MG63 (cell line): Measurements from ENCODE around the gene CACNA1I. TPM values are rescaled to one million over a fixed set of nuclear protein-coding genes. Genes with fewer than 3 reads are reported as not detected.

Source experiments
- DNase-seq: peaks from one replicate; pipeline ENCODE4 v3.0.0-alpha.2; 2020
- H3K27me3 ChIP-seq: fragments of 250-450 bp; sonication (Bioruptor Pico); 2 replicates; pipeline ENCODE4 v1.5.1; 2020; ENCODE audit warnings: mild to moderate bottlenecking, moderate library complexity
- H3K36me3 ChIP-seq: fragments of 250-450 bp; sonication (Bioruptor Pico); 2 replicates; pipeline ENCODE4 v1.5.1; 2020; ENCODE audit warnings: mild to moderate bottlenecking, moderate library complexity
- H3K4me3 ChIP-seq: fragments of 250-450 bp; sonication (Bioruptor Pico); 2 replicates; pipeline ENCODE4 v1.5.1; 2020; ENCODE audit warnings: mild to moderate bottlenecking, moderate library complexity
- H3K9me3 ChIP-seq: fragments of 250-450 bp; sonication (Bioruptor Pico); 2 replicates; pipeline ENCODE4 v1.5.1; 2020; ENCODE audit warnings: mild to moderate bottlenecking, moderate library complexity
- total RNA-seq: library from RNA; depleted of rRNA; stranded (reverse); fragments of >200 nt; shearing (Covaris generic); gene quantifications from 2 replicates; pipeline ENCODE4 v1.2.3, GENCODE V29; 2014; ENCODE audit warnings: low replicate concordance

Gene CACNA1I
- total RNA-seq, 1 experiment from 2014 or later = not detected

DNA sequence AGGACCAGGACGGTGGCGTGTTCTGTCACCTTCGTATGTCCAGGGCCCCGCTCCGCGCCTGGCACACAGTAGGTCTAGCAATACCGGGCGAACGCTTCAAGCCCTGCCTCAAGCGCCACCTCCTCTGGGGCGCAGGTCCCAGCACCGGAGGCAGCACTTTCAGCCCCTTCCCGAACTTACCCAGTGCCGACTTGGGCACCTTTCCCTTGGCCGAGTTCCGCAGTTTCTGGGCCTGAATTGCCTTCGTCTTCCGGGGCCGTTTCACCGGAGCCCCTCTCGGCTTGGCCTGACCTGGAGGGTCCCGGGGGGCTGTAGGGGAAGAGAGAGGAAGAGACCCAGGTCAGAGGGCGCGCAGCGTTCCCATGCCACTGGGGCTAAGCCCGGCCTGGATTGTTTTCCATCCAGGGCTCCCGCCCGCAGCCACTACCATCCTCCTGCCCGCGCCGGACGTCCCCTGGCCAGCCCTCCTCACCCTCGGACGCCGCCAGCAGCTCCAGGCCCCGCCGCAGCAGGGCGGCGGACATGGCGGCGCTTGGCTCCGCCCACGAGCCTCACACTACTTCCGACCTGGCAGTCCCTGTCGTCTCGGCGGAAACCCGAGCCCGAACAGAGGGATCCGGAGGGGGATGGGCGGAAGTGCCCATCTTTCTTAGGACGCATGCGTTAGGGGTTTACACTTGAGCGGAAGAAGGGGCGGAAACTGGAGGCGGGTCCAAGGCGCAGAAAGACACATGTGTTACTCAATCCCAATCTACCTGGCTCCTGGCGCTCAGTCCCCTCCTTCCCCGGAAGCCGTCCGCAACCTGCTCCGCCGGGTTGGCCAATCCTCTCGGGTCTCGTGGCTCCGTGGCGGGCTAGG is 38.1 kb upstream of the CACNA1I start, which contains the start of gene RPS19BP1:
Gene RPS19BP1 (minus strand): TSS at position 534 of the 859 bp plus-strand sequence. CDS start 10 bp downstream, at position 524.
- Histone ChIP-seq H3K9me3 (no peaks in the 10 kb centered on the region), H3K36me3 (peaks cover 37% of the 10 kb centered on the region), H3K27me3 (no peaks in the 10 kb centered on the region), H3K4me3 (peak within 1 kb of the TSS; percentile 86)
- peak; percentile 98 for DNase-seq

DNA sequence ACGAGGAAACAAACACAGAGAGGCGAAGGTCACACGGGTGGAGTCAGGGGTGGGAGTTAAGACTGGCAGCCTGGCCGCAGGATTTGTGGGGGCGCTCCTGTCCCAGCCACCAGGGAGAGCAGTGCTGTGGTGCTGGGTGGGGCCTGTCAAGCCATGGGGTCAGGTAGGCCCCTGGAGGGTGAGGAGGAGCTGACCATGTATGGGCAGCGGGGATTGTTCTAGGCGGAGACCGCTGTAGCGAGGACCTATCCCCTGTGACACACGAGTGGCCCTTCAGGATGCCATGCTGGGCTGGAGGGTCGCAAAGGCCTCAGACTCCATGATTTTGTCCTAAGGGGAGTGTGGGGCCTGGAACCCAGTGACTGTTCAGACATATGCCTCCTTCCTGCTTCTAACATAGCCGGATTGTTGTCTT is 36.5 kb upstream of the CACNA1I start:
- H3K27me3 ChIP-seq = no peaks in the 10 kb centered on the region
- no peak overlapping the region for H3K4me3 ChIP-seq
- H3K36me3 ChIP-seq = peaks cover 23% of the 10 kb centered on the region
- no peaks in the 10 kb centered on the region for H3K9me3 ChIP-seq
- DNase-seq = no peak

DNA sequence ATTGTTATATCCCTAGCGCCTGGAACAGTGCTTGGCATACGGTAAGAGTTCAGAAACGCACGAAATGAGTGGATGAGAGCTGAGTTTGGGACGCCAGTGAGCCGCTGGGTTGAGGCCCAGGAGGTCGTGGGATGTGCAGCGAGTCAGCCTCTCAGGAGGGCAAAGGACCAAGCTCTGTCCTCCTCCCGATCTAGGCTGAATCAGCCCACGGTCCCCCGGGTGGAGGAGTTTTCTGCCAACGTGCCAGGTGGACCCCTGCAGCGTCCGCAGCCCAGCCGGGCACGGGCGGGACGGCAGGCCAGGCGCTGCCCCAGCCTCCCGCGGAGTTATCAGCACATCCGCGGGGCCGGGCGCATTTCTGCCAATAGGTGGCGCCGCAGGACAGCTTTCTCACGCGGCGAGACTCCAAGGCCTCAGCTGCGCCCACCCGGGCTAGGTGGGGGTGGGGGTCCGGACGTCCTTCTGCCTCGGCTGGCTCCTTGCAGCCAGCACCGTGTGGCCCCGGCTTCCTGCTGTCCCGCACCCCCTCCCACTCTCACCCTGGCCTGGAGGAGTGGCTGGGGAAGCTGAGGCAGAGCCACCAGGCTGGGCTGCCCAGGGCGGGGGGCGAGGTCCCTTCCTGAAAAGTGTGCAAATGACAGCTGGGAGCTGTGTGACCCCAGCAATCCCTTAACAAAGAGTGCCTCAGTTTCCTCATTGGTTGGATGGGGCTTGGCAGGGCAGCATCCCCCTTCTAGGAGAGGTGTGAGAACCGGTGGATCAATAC is 35.8 kb upstream of the CACNA1I start:
- peak; percentile 75 for DNase-seq
- no peaks in the 10 kb centered on the region for H3K9me3 ChIP-seq
- peaks cover 16% of the 10 kb centered on the region for H3K36me3 ChIP-seq
- no peak overlapping the region for H3K4me3 ChIP-seq
- H3K27me3 ChIP-seq = no peaks in the 10 kb centered on the region

DNA sequence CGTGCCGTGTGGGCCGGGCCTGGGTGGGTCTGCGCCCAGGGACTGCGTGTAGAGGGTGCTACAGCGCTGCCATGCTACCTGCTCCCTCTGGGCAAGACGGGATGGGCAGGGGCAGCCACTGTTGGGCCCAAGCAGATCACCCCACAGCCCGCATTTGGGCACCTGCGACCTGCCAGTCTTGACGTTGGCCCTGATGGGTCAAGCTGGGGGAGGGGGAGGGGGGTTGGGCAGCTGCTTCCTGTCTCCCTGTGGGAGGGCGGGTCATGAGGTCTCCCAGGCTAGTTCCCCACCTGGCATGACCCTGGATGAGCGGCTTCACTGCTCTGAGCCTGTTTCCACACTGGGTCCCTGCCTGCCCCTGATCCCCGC is 35.2 kb upstream of the CACNA1I start:
- Histone ChIP-seq H3K27me3 (no peaks in the 10 kb centered on the region), H3K9me3 (no peaks in the 10 kb centered on the region), H3K4me3 (no peak overlapping the region), H3K36me3 (peaks cover 11% of the 10 kb centered on the region)
- no peak for DNase-seq

DNA sequence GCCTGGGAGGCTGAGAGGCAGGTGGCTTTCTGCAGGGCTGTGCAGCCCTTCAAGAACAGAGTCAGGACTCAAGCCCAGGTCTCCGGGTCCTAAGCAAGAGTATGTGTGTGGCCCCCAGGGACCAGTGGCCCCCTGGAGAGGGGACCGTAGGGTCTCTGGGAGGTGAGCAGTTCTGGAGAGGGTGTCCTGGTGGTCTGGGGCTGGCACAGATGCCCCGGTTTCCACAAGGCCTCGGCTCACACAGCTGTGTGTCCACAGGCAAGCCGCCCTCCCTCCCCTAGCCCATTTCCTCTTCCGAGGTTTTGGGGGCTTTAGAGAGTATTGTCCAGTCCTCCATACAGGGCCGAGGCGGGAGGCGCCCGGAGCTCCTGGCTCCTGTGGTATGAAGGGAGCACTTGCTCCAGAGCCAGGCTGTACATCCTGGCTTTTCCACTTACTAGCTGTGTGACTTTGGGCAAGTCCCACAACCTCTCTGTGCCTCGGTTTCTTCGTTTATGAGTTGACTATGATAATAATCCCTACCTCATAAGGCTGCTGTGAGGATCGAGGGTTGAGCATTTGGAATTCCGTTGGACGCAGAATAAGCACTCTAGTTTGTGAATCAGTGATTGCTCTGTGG is 34.6 kb upstream of the CACNA1I start:
- H3K27me3 ChIP-seq = no peaks in the 10 kb centered on the region
- no peak for DNase-seq

DNA sequence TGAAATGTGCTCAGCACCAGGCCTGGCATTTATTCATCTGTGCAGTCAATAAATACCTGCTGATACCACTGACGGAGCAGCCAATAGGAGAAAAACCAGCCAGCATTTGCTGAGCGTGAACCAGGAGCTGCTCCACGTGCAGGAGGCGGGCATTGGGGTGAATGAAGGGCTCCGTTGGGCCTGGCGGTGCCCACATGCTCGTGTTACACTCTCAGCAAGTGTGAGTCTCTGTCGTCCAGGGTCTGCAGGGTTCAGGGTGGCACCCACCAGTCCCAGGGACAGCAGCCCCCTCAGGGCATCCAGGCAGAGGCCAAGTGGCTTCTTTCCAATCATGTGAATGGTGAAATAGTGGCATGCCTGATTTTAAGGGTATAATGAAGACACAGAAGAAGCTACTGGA is 33.8 kb upstream of the CACNA1I start:
- no peaks in the 10 kb centered on the region for H3K9me3 ChIP-seq
- no peaks in the 10 kb centered on the region; the same call in 1 of the 2 replicates for H3K36me3 ChIP-seq
- DNase-seq = no peak
- no peaks in the 10 kb centered on the region for H3K27me3 ChIP-seq
- H3K4me3 ChIP-seq = no peak overlapping the region

More for the DNA sequence above, 34.6 kb upstream of the CACNA1I start:
- Histone ChIP-seq H3K9me3 (no peaks in the 10 kb centered on the region), H3K36me3 (peaks cover 8% of the 10 kb centered on the region), H3K4me3 (no peak overlapping the region)

DNA sequence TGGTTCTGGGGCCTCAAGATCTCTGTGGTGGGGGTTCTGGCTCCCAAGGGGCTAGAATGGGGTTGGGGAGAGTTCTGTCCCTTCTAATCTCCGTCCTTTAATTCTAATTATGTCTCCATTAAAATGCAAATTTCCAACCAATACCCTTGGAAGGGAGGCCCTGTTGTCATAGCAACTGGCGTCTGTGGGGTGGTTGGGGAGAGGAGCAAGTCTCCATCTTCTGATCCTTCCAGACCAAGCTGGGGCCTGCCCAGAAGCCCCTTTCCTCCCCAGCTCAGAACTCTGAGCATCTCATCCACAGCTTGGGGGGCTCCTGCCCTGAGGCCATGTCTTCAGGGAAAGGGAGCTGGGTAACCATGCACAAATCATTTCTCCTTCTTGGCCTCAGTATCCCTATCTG is 32.6 kb upstream of the CACNA1I start:
- no peak for DNase-seq
- Histone ChIP-seq H3K36me3 (no peaks in the 10 kb centered on the region), H3K9me3 (no peaks in the 10 kb centered on the region), H3K27me3 (no peaks in the 10 kb centered on the region), H3K4me3 (no peak overlapping the region)

DNA sequence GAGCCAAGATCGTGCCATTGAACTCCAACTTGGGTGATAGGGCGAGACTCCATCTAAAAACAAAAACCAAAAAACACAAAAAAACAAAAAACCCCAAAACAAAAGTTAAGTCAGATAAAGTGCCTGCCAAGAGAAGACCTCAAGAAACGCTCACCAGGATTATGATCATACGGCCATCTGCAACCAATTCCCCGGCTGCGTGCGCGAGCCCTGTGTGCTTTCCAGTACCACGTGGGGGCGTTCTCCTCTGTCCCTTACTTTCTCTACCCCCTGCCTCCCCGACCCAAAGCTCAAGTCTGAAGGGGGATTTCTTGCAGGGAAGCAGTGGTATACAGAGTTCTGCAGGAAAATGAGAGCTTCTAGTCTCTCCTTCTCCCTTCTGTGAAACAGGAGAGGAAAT is 27.5 kb upstream of the CACNA1I start:
- H3K9me3 ChIP-seq = no peaks in the 10 kb centered on the region
- H3K36me3 ChIP-seq = no peaks in the 10 kb centered on the region
- no peaks in the 10 kb centered on the region for H3K27me3 ChIP-seq
- DNase-seq = peak; percentile 33
- H3K4me3 ChIP-seq = no peak overlapping the region

DNA sequence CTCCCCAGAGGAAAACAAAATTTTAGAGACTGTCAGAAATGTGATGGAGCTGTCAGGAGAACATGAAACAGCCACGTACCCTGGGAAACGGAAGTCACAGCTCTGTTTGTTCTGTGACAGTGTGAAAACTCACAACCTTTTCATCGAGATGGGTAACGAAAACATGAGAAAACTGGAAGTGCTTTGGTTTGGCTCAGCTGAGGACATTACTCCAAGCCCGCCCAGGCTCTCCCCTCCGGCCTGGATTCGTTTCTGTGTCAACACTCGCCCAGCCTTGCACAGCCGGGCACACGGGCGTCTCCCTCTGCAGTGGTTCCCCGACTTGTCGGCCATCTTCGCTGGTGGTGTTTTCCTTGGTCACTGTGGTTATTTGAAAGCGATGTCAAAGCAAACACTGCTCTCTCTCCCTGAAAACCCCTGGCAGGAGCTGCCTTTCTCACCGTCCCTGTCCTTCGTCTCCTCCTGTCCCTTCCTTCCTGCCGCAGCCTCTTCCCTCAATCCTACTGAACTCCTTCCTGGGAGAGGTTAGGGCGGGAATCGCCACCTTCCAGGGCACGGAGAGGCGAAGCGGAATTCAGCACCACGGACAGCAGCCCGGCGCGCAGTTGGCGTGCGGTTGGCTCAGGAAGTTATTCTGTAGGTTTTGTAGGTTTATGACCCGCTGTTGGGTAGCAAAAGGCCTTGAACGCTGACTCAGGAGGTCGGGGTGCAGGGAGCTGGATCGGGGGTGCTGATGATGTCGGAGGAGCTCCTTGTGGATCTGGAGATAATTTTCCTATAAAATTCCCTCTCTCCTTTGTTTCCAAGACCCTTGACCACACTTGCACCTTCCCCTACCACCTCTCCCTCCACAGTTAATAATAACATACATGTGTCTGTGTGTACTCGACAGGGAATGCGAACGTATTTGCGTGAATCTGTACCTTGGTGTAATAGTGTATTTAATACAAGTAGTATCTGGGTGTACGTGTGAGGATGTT is 24.9 kb upstream of the CACNA1I start:
- no peaks in the 10 kb centered on the region for H3K9me3 ChIP-seq
- H3K4me3 ChIP-seq = no peak overlapping the region
- no peak for DNase-seq
- H3K27me3 ChIP-seq = no peaks in the 10 kb centered on the region
- H3K36me3 ChIP-seq = no peaks in the 10 kb centered on the region

DNA sequence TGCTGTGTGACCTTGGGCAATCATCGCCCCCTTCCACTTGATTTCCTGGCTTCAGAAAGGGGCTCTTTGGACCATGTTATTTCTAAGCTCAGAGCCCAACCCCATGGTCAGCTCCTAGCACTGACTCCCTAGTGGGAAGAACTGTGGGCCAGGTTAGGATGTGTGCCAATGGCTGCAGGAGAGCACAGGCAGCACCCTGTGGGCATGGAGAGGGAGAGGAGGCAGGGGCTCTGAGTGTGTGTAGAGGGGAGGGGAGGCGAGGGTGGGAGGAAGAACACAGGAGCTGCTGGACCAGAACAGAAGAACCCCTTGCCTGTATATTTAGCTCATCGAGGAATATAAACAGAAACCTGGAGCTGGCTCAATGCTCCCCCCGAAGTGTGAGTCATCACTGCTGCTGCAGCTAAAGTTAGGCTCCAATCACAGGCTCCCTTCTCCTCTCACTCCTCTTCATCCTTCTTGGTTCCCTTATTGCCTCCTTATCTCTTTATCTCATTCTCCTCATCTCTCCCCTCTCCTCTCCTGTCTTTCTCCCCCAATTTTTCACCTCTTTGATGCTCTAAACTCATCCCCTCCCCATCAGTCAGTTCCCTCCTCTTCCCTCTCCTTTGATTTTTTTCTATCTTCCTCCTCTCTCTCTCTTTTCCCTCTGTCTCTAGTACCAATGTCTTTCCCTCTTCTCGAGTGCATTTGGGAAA is 23.5 kb upstream of the CACNA1I start:
- no peak overlapping the region for H3K4me3 ChIP-seq
- peak; percentile 72 for DNase-seq
- H3K9me3 ChIP-seq = no peaks in the 10 kb centered on the region
- no peaks in the 10 kb centered on the region for H3K36me3 ChIP-seq
- H3K27me3 ChIP-seq = no peaks in the 10 kb centered on the region

DNA sequence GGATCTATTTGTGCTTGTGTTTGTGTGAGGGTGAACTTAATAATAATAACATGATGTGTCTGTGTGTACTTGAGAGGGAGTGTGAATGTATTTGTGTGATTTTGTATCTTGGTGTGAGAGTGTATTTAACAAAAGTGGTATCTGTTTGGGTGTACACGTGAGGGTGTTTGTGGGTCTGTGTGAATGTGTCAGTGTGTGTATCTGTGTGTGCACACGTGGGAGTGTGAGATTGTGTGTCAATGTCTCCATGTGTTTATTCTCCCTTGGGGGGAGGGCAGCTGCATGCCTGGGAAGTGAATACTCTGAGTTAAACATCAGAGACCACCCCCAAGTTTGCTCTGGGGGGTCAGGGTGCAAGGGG is 23.0 kb upstream of the CACNA1I start:
- DNase-seq = no peak
- Histone ChIP-seq H3K27me3 (no peaks in the 10 kb centered on the region), H3K4me3 (no peak overlapping the region), H3K9me3 (no peaks in the 10 kb centered on the region), H3K36me3 (no peaks in the 10 kb centered on the region)

DNA sequence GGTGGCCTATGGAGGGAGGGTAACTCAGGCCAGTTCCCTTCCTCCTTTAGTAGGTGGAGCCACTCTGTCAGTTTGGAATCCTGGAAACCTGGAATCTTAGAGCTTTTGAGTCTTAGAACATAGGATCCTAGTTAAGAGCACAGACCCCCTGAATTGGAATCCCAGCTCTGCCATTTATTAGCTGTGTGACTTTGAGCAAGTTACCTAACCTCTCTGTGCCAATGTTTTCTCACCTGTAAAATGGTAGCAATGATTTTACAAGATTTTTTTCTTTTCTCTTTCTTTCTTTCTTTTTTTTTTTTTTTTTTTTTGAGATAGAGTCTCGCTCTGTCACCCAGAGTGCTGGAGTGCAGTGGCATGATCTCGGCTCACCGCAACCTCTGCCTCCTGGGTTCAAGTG is 17.1 kb upstream of the CACNA1I start:
- Histone ChIP-seq H3K9me3 (no peaks in the 10 kb centered on the region), H3K4me3 (no peak overlapping the region), H3K36me3 (no peaks in the 10 kb centered on the region), H3K27me3 (peaks cover 12% of the 10 kb centered on the region)
- DNase-seq = no peak

DNA sequence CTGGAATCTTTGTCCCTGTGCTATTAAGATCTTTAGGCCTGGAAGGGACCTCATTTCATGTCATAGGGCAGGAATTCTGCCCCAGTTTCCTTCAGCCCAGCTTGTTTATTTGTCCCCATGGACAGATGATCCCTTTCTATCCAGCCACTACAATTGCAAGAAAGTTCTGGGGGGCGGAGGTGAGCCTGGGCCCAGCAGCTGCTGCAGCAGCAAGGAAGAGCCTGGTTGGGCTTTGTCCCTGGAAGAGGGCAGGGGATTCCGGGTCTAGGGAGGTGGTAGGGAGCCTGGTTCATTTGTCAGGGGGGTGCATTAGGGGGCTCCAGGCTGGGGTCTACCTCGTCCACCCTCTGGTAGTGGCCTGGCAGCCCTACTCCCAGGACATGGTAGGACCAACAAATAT is 16.4 kb upstream of the CACNA1I start:
- no peak for DNase-seq
- Histone ChIP-seq H3K27me3 (peaks cover 12% of the 10 kb centered on the region), H3K4me3 (no peak overlapping the region), H3K9me3 (no peaks in the 10 kb centered on the region), H3K36me3 (no peaks in the 10 kb centered on the region)

DNA sequence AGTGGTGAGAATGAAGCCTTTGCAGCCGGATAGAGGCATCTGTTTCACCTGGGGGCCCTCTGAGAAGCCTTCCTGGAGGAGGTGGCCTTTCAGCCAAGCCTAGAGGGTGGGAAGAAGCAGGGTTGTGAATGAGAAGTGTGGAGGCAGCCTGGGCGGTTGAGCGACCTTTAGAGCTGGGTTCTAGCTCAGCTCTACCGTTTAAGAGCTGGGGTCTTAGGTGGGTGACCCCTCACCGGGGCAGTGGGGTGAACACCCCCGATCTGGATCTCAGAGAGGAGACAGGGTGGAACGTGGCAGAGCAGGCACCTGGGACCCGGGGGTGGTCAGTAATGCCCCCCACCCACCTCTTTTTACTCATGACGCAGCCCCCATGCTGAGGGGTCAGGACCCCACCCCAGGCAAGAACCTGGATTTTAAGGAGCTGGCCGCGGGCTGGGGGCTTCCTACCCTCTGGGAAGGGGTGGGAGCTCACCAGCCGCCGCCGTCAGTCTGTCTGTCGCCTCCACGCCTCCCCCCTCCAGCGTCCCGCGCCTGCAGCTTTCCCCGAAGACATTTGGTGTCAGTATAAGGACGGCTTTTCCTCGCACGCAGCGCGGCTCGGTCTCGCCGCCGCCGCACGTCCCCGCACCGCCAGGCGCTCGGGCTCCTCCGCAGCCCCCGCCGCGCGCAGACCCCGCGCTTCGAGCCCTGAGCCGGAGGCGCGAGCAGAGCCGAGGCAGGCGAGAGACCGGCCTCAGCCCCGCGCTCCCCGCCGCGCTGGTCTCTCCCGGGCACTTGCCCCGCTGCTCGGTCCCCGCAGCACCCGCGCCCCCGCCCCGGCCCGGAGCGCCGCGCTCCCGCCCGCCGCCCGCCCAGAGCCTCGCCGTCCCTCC is 13.3 kb upstream of the CACNA1I start:
- peak; percentile 29 for DNase-seq
- H3K9me3 ChIP-seq = no peaks in the 10 kb centered on the region

DNA sequence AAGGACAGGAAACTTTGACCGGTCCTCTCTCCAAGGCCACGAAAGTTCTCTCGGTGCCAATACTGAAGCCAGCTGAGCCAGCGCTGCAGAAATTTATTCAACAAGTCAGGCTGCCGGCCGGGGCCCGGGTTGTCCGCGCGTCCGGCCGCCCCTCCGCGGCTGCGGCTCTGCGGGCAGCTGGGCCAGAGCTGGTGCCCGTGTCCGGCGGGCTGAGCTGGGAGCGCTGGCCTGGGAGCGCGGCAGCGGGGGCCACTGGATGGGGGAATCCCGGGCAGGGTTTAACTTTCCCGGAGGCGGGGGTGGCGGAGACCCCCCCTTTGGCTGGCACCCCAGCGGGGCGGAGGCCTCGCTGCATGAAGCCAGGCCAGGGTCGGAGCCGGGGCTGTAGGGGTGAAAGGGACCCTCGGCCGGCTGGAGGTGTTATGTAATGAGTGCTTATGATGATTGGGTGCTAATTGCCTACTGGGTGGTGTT is 12.3 kb upstream of the CACNA1I start:
- no peaks in the 10 kb centered on the region for H3K36me3 ChIP-seq
- no peak for DNase-seq
- peaks cover 12% of the 10 kb centered on the region for H3K27me3 ChIP-seq
- H3K4me3 ChIP-seq = no peak overlapping the region
- no peaks in the 10 kb centered on the region for H3K9me3 ChIP-seq

More for the DNA sequence above, 13.3 kb upstream of the CACNA1I start:
- H3K36me3 ChIP-seq = no peaks in the 10 kb centered on the region
- peaks cover 12% of the 10 kb centered on the region for H3K27me3 ChIP-seq
- H3K4me3 ChIP-seq = no peak overlapping the region
